Activated T-cell treated with anti-CD3 and anti-CD28 coated beads, Interleukin-2, amount 50 U/mL, for 72 hours (primary cell): Measurements from ENCODE around the gene SUN1. TPM values are rescaled to one million over a fixed set of nuclear protein-coding genes. Genes with fewer than 3 reads are reported as not detected.

Source experiments
- ATAC-seq, 2 donors: fragments of 150-1000 bp; cut with Tn5 transposase; replicated peaks in 1 of 2; 2 replicates each; pipeline ENCODE4 v1.10.0; 2021; ENCODE audit warnings: moderate library complexity in 2 of 2, mild to moderate bottlenecking in 1 of 2
- DNase-seq, 2 donors: peaks; one replicate each; pipeline ENCODE4 v3.0.0; 2021 to 2022; ENCODE audit warnings: mixed read lengths in 1 of 2
- H3K27ac Mint-ChIP-seq: one replicate; pipeline ENCODE4 v1.8.0; 2022; ENCODE audit warnings: mild to moderate bottlenecking, moderate library complexity, mixed read lengths
- H3K27me3 Mint-ChIP-seq: one replicate; pipeline ENCODE4 v1.8.0; 2022; ENCODE audit warnings: low read depth, mixed read lengths
- H3K36me3 Mint-ChIP-seq, 2 donors: one replicate each; pipeline ENCODE4 v1.8.0; 2022; ENCODE audit warnings: mixed read lengths in 2 of 2, mild to moderate bottlenecking in 1 of 2; ENCODE audit not compliant: insufficient read depth in 2 of 2
- H3K4me1 Mint-ChIP-seq: one replicate; pipeline ENCODE4 v1.8.0; 2022; ENCODE audit warnings: low read depth, mixed read lengths
- H3K4me3 Mint-ChIP-seq, 2 donors: one replicate each; pipeline ENCODE4 v1.8.0; 2022; ENCODE audit warnings: mild to moderate bottlenecking in 2 of 2, mixed read lengths in 2 of 2, moderate library complexity in 2 of 2
- H3K9me3 Mint-ChIP-seq, 2 donors: one replicate each; pipeline ENCODE4 v1.8.0; 2022; ENCODE audit warnings: mixed read lengths in 2 of 2
- total RNA-seq, 2 donors: library from RNA; stranded (reverse); gene quantifications; one replicate each; pipeline ENCODE4 v1.2.3, GENCODE V29; 2022

Gene SUN1
- total RNA-seq, 2 donors from 2014 or later, result 77.9 to 84.4 TPM

- Mint-ChIP-seq H3K9me3 (no peaks in the 10 kb centered on the region), H3K4me3 (peak overlapping the region; percentile 88 to 91), H3K27ac (peak overlapping the region; percentile 94), H3K27me3 (no peaks in the 10 kb centered on the region), H3K4me1 (peaks cover 63% of the 10 kb centered on the region), H3K36me3 (peaks cover 2 to 7% of the 10 kb centered on the region in 2 donors)
- ATAC-seq, result no peak
- DNase-seq, result no peak
Measured at GRCh38 chr7:832968-833424, 720 bp downstream of the SUN1 start.

GRCh38 chr7:833601-834258 lies 1.5 kb downstream of the SUN1 start:
- Mint-ChIP-seq H3K27me3 (no peaks in the 10 kb centered on the region), H3K4me1 (peaks cover 63% of the 10 kb centered on the region), H3K4me3 (no peak overlapping the region), H3K36me3 (peaks cover 2 to 7% of the 10 kb centered on the region in 2 donors), H3K9me3 (no peaks in the 10 kb centered on the region), H3K27ac (no peak overlapping the region)
- DNase-seq (no peak), ATAC-seq (no peak)

- Mint-ChIP-seq H3K36me3 (peaks cover 5 to 7% of the 10 kb centered on the region in 2 donors), H3K4me3 (no peak overlapping the region), H3K4me1 (peaks cover 63% of the 10 kb centered on the region), H3K9me3 (no peaks in the 10 kb centered on the region), H3K27me3 (no peaks in the 10 kb centered on the region), H3K27ac (no peak overlapping the region)
- DNase-seq (no peak), ATAC-seq (no peak)
Measured at GRCh38 chr7:834277-834676, 2.0 kb downstream of the SUN1 start.

- Mint-ChIP-seq H3K36me3 (peaks cover 5 to 10% of the 10 kb centered on the region in 2 donors), H3K27ac (no peak overlapping the region), H3K4me1 (peaks cover 58% of the 10 kb centered on the region)
Measured at GRCh38 chr7:835021-835420, 2.7 kb downstream of the SUN1 start.

GRCh38 chr7:835485-836401 lies 3.5 kb downstream of the SUN1 start:
- DNase-seq (no peak), ATAC-seq (no peak)
- Mint-ChIP-seq H3K4me3 (no peak overlapping the region), H3K27me3 (no peaks in the 10 kb centered on the region), H3K36me3 (peaks cover 5 to 10% of the 10 kb centered on the region in 2 donors), H3K9me3 (no peaks in the 10 kb centered on the region), H3K4me1 (peaks cover 51% of the 10 kb centered on the region), H3K27ac (no peak overlapping the region)

More at GRCh38 chr7:835021-835420, 2.7 kb downstream of the SUN1 start:
- H3K27me3 Mint-ChIP-seq, result no peaks in the 10 kb centered on the region
- no peak for ATAC-seq
- no peak for DNase-seq
- H3K9me3 Mint-ChIP-seq, result no peaks in the 10 kb centered on the region
- H3K4me3 Mint-ChIP-seq, result no peak overlapping the region

- H3K27ac Mint-ChIP-seq, result peak overlapping the region; percentile 39
- H3K4me1 Mint-ChIP-seq, result peaks cover 44% of the 10 kb centered on the region
- ATAC-seq, result no peak
- H3K4me3 Mint-ChIP-seq, result no peak overlapping the region
- DNase-seq, result no peak
- no peaks in the 10 kb centered on the region for H3K27me3 Mint-ChIP-seq
- peaks cover 5 to 10% of the 10 kb centered on the region in 2 donors for H3K36me3 Mint-ChIP-seq
- H3K9me3 Mint-ChIP-seq, result no peaks in the 10 kb centered on the region
Measured at GRCh38 chr7:836429-836828, 4.2 kb downstream of the SUN1 start.

GRCh38 chr7:837001-837400 lies 4.7 kb downstream of the SUN1 start:
- peak overlapping the region; percentile 39 for H3K27ac Mint-ChIP-seq
- DNase-seq (no peak), ATAC-seq (no peak)
- H3K27me3 Mint-ChIP-seq, result no peaks in the 10 kb centered on the region
- H3K4me1 Mint-ChIP-seq, result peaks cover 38% of the 10 kb centered on the region
- H3K9me3 Mint-ChIP-seq, result no peaks in the 10 kb centered on the region
- peaks cover 5 to 10% of the 10 kb centered on the region in 2 donors for H3K36me3 Mint-ChIP-seq
- no peak overlapping the region for H3K4me3 Mint-ChIP-seq

- Mint-ChIP-seq H3K27me3 (no peaks in the 10 kb centered on the region), H3K9me3 (no peaks in the 10 kb centered on the region), H3K4me1 (peaks cover 15% of the 10 kb centered on the region), H3K27ac (no peak overlapping the region), H3K4me3 (no peak overlapping the region), H3K36me3 (peaks cover 4 to 5% of the 10 kb centered on the region in 2 donors)
- ATAC-seq (no peak), DNase-seq (no peak)
Measured at GRCh38 chr7:840001-840600, 7.8 kb downstream of the SUN1 start.

- Mint-ChIP-seq H3K36me3 (peaks cover 4 to 5% of the 10 kb centered on the region in 2 donors), H3K9me3 (no peaks in the 10 kb centered on the region), H3K4me1 (no peaks in the 10 kb centered on the region), H3K27ac (no peak overlapping the region), H3K4me3 (no peak overlapping the region), H3K27me3 (no peaks in the 10 kb centered on the region)
- ATAC-seq (no peak), DNase-seq (no peak)
Measured at GRCh38 chr7:841943-842342, 9.7 kb downstream of the SUN1 start.

GRCh38 chr7:842431-843031 lies 10.3 kb downstream of the SUN1 start:
- no peak overlapping the region for H3K27ac Mint-ChIP-seq
- ATAC-seq (no peak), DNase-seq (no peak)
- H3K4me3 Mint-ChIP-seq, result no peak overlapping the region
- H3K4me1 Mint-ChIP-seq, result no peaks in the 10 kb centered on the region
- H3K27me3 Mint-ChIP-seq, result no peaks in the 10 kb centered on the region
- H3K9me3 Mint-ChIP-seq, result no peaks in the 10 kb centered on the region
- peaks cover 4 to 5% of the 10 kb centered on the region in 2 donors for H3K36me3 Mint-ChIP-seq

- ATAC-seq (no peak), DNase-seq (no peak)
- no peak overlapping the region for H3K4me3 Mint-ChIP-seq
- H3K4me1 Mint-ChIP-seq, result no peaks in the 10 kb centered on the region
- H3K27ac Mint-ChIP-seq, result no peak overlapping the region
- no peaks in the 10 kb centered on the region for H3K27me3 Mint-ChIP-seq
- peaks cover 4 to 6% of the 10 kb centered on the region in 2 donors for H3K36me3 Mint-ChIP-seq
- H3K9me3 Mint-ChIP-seq, result no peaks in the 10 kb centered on the region
Measured at GRCh38 chr7:843230-843629, 11.0 kb downstream of the SUN1 start.

GRCh38 chr7:844043-844442 lies 11.8 kb downstream of the SUN1 start:
- ATAC-seq, result no peak
- Mint-ChIP-seq H3K27ac (no peak overlapping the region), H3K36me3 (peaks cover 3 to 10% of the 10 kb centered on the region in 2 donors), H3K27me3 (no peaks in the 10 kb centered on the region), H3K4me1 (no peaks in the 10 kb centered on the region), H3K9me3 (no peaks in the 10 kb centered on the region), H3K4me3 (no peak overlapping the region)
- DNase-seq, result no peak

- Mint-ChIP-seq H3K4me3 (no peak overlapping the region), H3K9me3 (no peaks in the 10 kb centered on the region), H3K4me1 (no peaks in the 10 kb centered on the region), H3K27ac (no peak overlapping the region), H3K36me3 (peaks cover 1 to 14% of the 10 kb centered on the region in 2 donors), H3K27me3 (no peaks in the 10 kb centered on the region)
- no peak for ATAC-seq
- DNase-seq, result no peak
Measured at GRCh38 chr7:844514-844913, 12.2 kb downstream of the SUN1 start.
